Measurements from ENCODE around the gene SPAG16. TPM values are rescaled to one million over a fixed set of nuclear protein-coding genes. Genes with fewer than 3 reads are reported as not detected.

SPAG16 gene
- total RNA-seq, 1 donor from 2014 or later = 20.6 TPM

- Histone ChIP-seq H3K27me3 (ENCODE audit: low read depth) (no peaks in the 10 kb centered on the region), H3K27ac (replicated peaks) (no peak overlapping the region), H3K4me3 (no peak overlapping the region), H3K9me3 (replicated peaks) (no peaks in the 10 kb centered on the region), H3K4me1 (no peaks in the 10 kb centered on the region), H3K36me3 (no peaks in the 10 kb centered on the region)
- TF ChIP-seq CTCF (IDR thresholded peaks at IDR 0.05; ENCODE audit: borderline replicate concordance) = no peak
- intact Hi-C loops (cut with micrococcal nuclease) = no loop called here
- no peak for DNase-seq
These were observed 127.5 kb downstream of the SPAG16 start for GRCh38 chr2:213411582-213412289.

GRCh38 chr2:213415093-213415492 is 130.8 kb downstream of the SPAG16 start:
- H3K4me3 ChIP-seq = no peak overlapping the region
- DNase-seq = no peak
- H3K9me3 ChIP-seq (replicated peaks) = no peaks in the 10 kb centered on the region
- H3K27me3 ChIP-seq (ENCODE audit: low read depth) = no peaks in the 10 kb centered on the region
- TF ChIP-seq CTCF (IDR thresholded peaks at IDR 0.05; ENCODE audit: borderline replicate concordance) = no peak
- H3K27ac ChIP-seq (replicated peaks) = no peak overlapping the region
- intact Hi-C loops (cut with micrococcal nuclease) = no loop called here
- no peaks in the 10 kb centered on the region for H3K4me1 ChIP-seq
- no peaks in the 10 kb centered on the region for H3K36me3 ChIP-seq

GRCh38 chr2:213416832-213417231 is 132.6 kb downstream of the SPAG16 start:
- no peak for TF ChIP-seq CTCF (IDR thresholded peaks at IDR 0.05; ENCODE audit: borderline replicate concordance)
- no peaks in the 10 kb centered on the region for H3K9me3 ChIP-seq (replicated peaks)
- H3K36me3 ChIP-seq = no peaks in the 10 kb centered on the region
- H3K27me3 ChIP-seq (ENCODE audit: low read depth) = no peaks in the 10 kb centered on the region
- no peak overlapping the region for H3K4me3 ChIP-seq
- H3K4me1 ChIP-seq = no peaks in the 10 kb centered on the region
- DNase-seq = no peak
- H3K27ac ChIP-seq (replicated peaks) = no peak overlapping the region
- intact Hi-C loops (cut with micrococcal nuclease) = no loop called here

GRCh38 chr2:213419980-213420379 is 135.7 kb downstream of the SPAG16 start:
- no peaks in the 10 kb centered on the region for H3K4me1 ChIP-seq
- no peak overlapping the region for H3K27ac ChIP-seq (replicated peaks)
- TF ChIP-seq CTCF (IDR thresholded peaks at IDR 0.05; ENCODE audit: borderline replicate concordance) = no peak
- H3K36me3 ChIP-seq = no peaks in the 10 kb centered on the region
- intact Hi-C loops (cut with micrococcal nuclease) = no loop called here
- H3K27me3 ChIP-seq (ENCODE audit: low read depth) = no peaks in the 10 kb centered on the region
- no peak for DNase-seq
- H3K9me3 ChIP-seq (replicated peaks) = peaks cover under 1% of the 10 kb centered on the region
- H3K4me3 ChIP-seq = no peak overlapping the region

GRCh38 chr2:213420828-213421385 is 136.6 kb downstream of the SPAG16 start:
- TF ChIP-seq CTCF (IDR thresholded peaks at IDR 0.05; ENCODE audit: borderline replicate concordance) = no peak
- H3K27me3 ChIP-seq (ENCODE audit: low read depth) = no peaks in the 10 kb centered on the region
- no peaks in the 10 kb centered on the region for H3K36me3 ChIP-seq
- no peaks in the 10 kb centered on the region for H3K4me1 ChIP-seq
- peaks cover 9% of the 10 kb centered on the region for H3K9me3 ChIP-seq (replicated peaks)
- H3K4me3 ChIP-seq = no peak overlapping the region
- intact Hi-C loops (cut with micrococcal nuclease) = no loop called here
- no peak for DNase-seq
- H3K27ac ChIP-seq (replicated peaks) = no peak overlapping the region
